Cerebellar nuclear complex (tissue), 1 donor: Measurements from ENCODE around the gene WTAP.
"Not testable (repeated sequence)": the region's sequence is repeated elsewhere in the genome, so short reads cannot be mapped to it uniquely, and the experiment has no call there.

Experiments used
- DNase-seq, 2 experiments: peaks; one replicate each; lab custom pipeline; 2025; lab: John Stamatoyannopoulos, UW

WTAP gene

GRCh38 chr6:159726918-159727716 is at the start of gene WTAP:
Gene WTAP (plus strand): TSS chr6:159727506. CDS start chr6:159736266, 8,760 bp downstream.
- DNase-seq: peak in 1 of 2 experiments; percentile 76

DNA sequence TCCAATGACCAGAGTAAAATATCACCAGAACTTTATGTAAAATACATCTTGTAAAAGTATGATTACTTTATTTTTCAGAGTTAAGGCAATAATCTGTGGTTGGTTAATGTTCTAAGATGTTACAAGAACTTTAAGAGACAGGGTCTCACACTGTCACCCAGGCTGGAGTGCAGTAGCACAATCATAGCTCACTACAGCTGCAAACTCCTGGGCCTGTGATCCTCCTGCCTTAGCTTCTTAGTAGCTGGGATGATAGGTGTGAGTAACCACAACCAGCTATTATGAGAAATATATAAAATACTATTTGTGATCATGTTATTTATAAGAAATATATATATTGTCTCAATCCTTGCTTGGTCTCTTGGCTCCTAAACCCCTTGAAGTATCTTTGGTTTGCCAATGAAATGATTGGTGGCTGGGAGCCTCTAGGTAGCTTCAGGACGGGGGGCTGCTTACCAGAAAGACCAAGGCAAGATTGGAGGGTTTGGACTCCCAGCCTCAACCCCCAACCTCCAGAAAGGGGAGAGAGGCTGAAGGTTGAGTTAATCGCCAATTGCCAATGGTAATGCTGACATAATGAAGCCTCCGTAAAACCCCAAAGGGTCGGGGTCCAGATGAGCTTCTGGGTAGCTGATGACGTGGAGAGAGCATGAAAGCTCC is 49.7 kb upstream of the WTAP start:
- no peak for DNase-seq

- no peak for DNase-seq
Observed at GRCh38 chr6:159678574-159678973, 48.7 kb upstream of the WTAP start.

- DNase-seq: no peak
Observed at GRCh38 chr6:159679091-159680077, 47.9 kb upstream of the WTAP start.

- no peak for DNase-seq
Observed at GRCh38 chr6:159680104-159680503, 47.2 kb upstream of the WTAP start.

- DNase-seq: no peak
Observed at GRCh38 chr6:159681191-159681880, 46.0 kb upstream of the WTAP start.

DNA sequence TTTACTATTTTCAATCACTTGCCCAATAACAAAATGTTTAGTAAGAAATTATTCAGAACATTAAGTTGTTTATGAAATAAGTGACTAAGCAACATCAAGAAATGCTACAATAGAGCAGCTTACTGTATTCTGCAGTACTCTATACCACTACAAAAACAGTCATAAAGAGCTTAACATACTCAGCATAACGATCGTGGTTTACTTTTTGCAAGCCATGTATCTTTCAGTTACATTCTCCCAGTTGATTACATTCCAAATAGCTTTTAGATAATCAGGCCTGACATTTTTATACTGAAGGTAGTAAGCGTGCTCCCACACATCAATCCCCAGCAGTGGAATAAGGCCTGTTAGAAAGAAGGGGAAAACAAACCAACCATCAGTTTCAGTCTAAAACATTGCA is 45.0 kb upstream of the WTAP start:
- DNase-seq: no peak

DNA sequence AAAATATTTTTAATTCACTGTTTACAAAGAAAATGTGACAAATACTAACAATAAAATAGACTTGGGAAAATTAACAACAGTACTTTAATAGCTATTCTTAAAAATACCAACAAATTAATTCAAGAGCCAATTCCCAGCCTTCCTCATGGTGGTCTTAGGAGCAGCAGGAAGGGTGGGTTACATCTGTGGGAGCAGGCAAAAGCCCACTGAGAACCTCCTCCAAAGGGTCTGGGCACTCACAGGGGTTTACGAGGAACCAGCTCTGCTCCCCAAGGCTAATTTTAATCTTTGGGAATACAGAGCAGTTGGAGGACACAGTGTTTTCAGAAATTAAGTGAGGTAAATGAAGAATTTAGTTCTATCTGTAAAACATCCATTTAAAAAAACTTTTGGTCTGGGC is 44.5 kb upstream of the WTAP start:
- no peak for DNase-seq

GRCh38 chr6:159684013-159684304 is 43.3 kb upstream of the WTAP start:
- no peak for DNase-seq

DNA sequence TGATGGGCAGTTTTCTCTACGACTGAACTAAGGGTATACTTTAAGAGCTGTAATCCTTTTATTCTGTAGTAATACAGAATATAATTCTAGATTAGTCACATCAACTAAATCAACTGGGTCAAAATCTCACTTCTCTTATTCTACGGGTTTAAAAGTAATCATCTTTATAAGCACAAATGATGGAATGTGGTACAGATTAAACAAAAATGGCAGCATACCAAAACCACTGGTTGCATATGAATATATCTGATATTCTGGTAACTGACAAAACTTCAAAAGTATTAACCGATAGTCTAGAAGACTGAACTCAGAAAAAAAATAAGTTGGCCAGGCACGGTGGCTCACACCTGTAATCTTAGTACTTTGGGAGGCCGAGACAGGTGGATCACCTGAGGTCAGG is 41.3 kb upstream of the WTAP start:
- no peak for DNase-seq

GRCh38 chr6:159686703-159687102 is 40.6 kb upstream of the WTAP start:
- no peak for DNase-seq

DNA sequence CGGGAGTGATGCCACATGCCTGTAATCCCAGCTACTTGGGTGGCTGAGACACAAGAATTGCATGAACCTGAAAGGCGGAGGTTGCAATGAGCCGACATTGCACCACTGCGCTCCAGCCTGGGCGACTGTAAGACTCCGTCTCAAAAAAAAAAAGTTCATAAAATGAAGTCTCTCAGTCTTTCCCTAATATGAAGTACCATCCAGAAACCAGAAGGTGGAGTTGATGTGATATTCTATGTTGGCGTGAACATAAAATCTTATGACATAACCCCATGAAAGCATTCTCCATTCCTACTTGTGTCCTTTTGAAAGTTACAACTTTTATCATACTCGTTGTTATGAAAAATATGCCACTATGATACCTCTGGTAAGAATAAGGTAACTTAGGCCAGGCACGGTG is 40.0 kb upstream of the WTAP start:
- no peak for DNase-seq

DNA sequence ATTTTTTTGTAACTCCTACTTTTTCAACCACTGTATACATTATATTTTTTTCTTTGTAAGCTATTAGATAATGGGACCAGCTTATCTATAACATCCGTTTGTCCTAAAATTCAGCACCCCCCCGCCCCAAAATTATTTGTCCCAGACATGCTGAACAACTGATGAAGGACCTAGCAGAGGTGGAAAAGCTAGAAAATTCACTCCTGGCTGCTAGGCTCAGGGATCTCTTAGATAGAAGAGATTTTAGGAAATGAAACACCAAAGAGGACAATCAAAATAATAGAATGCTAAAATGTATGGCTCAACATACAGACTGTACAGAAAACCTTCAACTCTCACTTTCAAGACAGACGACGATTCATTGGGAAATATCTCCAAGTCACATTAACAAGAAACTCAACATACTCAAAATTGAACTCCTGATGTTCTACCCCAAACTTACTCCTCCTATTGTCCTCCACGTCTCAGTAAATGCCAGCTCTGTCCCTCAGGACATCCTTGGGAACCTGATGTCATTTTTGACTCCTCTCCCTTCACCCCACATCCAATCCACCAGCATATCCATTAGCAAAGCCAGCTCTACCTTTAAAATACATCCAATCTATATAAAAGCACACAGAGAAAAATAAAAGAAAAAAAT is 38.9 kb upstream of the WTAP start:
- no peak for DNase-seq

DNA sequence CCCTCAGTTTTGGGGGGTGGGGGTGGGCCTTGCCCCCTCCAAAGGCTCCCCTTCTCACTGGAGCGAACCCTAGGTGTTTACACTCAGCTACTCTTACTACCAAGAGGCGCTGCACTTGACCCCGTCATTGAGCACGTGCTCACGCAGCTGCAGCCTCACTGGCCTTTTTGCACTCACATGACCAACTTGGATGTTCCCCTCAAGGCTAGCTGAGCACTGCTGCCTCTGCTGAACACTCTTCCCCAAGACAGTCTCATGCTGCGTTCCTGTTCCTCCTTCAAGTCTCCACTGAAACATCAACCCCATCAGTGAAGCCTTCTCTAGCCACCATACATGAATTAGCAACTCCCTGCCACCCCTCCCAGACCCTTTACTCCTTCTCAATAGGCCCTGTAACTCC is 38.3 kb upstream of the WTAP start:
- DNase-seq: no peak

DNA sequence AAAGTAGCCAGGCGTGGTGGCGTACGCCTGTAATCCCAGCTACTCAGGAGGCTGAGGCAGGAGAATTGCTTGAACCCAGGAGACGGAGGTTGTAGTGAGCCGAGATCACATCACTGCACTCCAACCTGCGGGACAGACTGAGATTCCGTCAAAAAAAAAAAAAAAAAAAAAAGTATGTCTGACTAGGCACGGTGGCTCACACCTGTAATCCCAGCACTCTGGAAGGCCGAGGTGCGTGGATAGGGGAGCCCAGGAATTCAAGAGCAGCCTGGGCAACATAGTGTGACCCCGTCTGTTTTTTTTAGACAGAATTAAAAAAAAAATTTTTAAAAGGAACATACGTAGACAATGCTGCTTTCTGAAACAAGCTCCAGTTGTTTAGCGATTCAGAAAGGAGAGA is 37.2 kb upstream of the WTAP start:
- DNase-seq: not testable (repeated sequence)

- no peak for DNase-seq
Observed at GRCh38 chr6:159691133-159691962, 36.0 kb upstream of the WTAP start.

- no peak for DNase-seq
Observed at GRCh38 chr6:159691963-159692287, 35.4 kb upstream of the WTAP start.

DNA sequence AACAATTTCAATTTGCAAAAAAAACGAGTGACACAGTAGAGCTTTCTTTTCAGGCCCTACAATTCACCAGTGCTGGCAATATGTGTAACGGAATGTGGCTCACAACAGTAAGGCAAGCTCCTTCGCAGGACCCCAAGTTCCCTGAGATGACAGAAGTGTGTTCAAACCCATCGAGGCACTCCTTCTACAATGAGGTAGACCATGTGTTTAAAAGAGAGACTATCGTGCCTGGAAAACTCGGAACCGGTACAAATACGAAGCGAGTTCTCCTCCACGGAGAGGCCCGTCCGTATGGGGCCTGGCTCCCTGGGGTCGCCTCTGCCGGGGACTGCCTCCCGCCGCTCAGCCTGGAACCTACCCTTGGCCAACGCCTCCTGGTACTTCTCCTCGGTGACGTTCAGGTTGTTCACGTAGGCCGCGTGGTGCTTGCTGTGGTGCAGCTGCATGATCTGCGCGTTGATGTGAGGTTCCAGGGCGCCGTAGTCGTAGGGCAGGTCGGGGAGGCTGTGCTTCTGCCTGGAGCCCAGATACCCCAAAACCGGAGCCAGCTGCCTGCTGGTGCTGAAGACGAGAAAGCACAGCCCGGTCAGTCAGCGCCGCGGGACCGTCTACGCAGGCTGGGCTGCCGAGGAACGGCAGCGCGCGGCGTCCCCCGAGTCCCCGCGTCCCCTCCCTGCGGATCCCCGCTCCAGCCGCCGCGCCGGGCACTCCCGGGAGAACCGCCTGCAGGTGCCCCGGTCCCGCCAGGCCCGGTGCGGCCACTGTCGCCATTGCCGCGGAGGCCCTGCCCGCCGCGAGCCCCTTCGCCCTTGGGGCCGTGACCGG is 34.8 kb upstream of the WTAP start:
- no peak for DNase-seq

DNA sequence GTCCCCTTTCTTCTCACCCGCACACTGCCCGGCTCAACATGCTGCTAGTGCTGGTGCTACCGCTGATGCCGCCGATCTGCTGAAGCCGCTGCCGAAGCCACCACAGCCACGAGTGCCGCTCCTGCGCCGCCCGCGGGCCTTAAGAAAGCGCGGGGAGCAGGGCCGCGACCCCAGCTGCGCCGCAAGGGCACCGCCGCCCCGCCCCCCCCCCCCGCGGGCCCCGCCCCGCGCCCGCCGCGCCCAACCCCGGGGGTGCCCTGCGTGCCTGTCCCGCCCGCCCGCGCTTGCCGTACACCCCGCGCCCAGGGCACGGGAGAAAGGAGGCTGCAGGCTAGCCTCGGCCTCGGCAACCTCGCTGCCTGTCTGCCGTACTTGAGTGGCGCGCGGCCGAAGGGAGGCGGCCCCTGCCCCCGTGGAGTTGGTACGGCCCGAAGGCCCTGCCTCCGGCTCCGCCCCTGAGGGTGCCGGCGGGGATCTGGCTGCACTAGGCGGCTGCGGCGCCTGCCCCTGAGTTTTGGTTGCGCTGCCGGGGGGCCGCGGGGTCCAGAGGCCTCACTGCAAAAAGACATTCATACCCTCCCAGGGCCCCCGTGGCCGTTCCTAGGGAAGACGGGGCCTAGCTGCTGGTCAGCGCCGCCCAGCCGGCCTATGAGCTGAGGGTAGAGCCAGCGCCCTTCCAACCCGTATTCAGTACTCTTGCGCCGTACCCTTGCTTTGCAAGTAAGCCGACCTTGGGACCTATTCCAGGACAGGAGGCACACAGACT is 34.0 kb upstream of the WTAP start, which contains the start of gene SOD2:
TSS of gene SOD2 (minus strand) at position 114 of the 766 bp plus-strand sequence. CDS start at position 40, 74 bp downstream.
- peak in 1 of 2 experiments; percentile 57 for DNase-seq
